Stimulated activated CD4-positive, alpha-beta T cell treated with anti-CD3 and anti-CD28 coated beads, Interleukin-4, amount 100 ng/mL, for 1 hour (primary cell): Measurements from ENCODE around the gene CRACR2B.

ENCODE experiments used
- DNase-seq: peaks from one replicate; pipeline ENCODE4 v3.0.0-alpha.2; 2020

Gene CRACR2B

DNA sequence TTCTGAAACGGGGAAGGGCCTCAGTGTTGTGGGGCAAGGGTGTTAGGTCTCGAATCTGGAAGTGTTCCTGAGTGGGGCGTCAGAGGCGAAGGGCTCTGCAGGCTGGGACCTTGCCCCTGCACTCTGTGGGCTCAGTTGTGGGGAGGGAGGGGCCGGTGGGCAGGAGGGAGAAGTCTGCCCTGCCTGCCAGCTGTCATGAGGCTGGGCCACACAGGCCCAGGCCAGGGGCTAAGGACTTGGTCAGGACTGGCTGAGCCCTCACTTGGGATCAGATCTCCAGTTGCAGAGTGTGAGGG lies at the start of gene CRACR2B:
Gene CRACR2B (plus strand): TSS at position 23 of the 296 bp plus-strand sequence. CDS start 689 bp downstream, outside the sequence.
- DNase-seq: no peak

DNA sequence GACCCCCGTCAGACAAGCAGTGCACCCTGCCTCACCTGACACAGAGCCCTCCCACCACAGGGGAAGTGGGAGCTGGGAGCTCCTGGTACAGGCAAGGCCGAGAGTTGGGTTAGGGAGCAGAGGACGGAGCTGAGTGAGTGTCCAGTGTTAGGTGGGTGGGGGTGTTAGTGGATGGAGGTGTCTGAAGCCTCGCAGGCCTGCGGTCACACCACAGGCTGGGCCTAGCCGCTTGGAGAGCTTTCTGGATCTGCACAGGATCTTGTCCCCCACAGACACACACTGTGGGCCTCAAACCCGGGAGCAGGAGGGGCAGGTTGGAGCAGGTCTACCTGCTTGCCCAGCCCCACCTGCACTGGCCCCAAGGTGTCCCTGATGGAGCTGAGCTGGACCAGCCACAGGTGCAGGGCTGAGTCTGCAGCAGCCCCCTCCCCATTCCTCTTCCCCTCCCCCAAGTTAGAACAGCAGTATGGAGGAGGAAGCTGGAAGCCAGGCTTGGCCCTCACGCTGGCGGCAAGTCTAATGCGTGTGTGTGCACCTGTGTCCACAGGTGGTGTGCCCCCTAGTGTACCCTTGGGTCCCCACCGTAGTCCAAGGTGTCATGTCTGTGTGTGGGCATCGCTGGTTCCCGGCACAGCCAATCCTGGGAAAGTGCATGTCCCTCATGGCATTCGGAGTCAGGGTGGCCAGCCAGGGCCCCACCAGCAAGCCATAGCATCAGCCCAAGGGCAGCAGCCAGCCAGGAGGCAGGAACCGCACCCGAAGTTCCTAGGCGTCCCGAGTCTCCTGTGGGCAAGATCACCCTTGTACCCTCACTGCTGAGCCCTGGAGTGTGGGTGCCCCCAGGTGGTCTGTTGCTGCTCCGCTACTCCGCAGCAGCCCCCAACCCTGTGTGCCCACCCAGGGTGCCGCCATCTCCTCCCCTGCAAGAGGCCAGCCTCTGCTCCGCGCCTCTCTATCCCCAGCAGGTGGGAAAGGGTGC lies 48.5 kb upstream of the CRACR2B start:
- DNase-seq: no peak

DNA sequence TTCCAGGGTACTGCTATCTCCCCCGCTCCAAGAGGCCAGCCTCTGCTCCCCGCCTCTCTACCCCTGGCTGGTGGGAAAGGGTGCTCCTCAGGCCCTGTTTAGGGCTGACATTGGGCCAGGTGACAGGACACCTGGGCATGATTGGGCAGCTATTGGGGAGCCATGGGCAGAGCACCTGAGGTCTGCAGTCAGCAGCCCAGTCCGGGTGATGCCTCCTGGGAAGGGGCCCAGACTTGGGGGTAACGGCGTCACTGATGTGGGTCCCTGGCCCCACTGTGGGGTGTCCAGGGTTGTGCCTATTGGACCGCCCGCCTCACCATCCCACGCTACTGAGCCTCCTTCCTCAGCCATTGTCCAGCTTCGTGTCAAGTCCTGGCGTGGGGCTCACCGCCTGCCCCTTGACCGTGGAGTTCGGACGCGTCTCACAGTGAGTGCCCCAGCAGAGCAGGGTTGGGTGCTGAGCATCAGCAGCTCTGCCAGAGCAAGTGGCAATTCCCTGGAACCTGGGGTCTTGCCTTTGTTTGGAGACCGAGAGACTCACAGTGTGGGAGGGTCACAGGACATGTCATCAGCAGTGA lies 47.7 kb upstream of the CRACR2B start:
- DNase-seq: no peak

DNA sequence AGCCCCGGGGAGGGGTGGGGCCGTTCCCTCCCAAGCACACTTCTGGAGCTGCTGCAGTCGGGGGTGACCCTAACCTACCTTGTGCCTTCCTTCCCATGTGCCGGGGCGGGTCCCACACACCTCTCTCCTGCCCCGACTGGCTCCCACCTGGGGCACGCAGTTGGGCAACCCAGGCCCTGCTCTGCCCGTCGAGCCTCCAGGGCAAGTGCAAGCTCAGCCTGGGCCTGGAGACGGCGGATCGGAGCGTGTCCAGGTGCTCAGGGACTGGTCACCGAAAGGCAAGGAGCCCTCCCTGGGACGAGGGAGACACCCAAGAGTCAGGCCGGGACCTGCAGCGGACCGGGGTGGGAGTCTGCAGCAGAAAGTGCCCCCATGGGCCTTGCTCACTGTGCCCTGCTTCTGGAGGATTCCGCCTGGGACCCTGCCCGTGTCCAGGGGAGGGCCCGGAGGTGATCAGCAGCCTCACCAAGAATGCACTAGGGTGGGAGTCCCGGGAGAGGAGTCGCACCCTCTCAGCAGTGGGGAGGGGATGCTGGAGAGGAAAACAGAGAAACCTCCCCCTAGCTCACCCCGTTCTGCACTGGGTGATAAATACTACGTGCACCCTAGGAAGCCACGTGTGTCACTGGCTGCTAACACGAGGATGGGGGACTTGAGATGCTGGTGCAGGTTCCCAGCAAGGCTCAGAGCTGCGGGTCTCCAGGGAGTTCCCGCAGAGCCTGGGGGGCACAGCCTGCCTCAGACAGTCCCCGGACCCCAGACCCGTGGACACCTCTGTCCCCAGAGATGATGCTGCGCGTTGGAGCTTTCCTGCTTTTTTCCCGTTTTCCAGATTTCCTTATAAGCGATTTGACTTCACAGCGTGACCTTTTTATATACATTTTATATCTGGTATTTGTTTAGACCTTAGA lies 45.2 kb upstream of the CRACR2B start:
- DNase-seq: no peak

DNA sequence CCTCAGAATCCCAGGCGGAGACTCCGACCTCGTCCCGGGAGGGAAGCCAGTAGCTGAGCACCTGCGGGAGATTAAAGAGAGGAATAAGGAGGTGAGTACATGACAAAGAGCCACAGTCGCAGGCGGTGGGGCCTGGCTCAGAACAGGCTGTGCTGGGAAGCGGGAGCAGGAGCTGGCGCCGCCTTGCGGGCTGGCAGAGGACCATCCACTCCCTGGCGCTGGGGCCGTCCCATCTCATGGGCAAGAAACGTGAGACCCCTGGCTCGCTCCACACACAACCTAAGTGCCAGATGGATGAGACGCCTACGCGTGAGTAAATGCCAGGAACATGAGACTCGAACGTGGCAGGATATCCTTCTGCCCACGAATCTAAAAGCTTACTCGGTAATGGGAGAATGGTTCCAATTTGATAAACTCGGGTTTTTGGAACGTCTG lies 44.1 kb upstream of the CRACR2B start:
- DNase-seq: no peak

DNA sequence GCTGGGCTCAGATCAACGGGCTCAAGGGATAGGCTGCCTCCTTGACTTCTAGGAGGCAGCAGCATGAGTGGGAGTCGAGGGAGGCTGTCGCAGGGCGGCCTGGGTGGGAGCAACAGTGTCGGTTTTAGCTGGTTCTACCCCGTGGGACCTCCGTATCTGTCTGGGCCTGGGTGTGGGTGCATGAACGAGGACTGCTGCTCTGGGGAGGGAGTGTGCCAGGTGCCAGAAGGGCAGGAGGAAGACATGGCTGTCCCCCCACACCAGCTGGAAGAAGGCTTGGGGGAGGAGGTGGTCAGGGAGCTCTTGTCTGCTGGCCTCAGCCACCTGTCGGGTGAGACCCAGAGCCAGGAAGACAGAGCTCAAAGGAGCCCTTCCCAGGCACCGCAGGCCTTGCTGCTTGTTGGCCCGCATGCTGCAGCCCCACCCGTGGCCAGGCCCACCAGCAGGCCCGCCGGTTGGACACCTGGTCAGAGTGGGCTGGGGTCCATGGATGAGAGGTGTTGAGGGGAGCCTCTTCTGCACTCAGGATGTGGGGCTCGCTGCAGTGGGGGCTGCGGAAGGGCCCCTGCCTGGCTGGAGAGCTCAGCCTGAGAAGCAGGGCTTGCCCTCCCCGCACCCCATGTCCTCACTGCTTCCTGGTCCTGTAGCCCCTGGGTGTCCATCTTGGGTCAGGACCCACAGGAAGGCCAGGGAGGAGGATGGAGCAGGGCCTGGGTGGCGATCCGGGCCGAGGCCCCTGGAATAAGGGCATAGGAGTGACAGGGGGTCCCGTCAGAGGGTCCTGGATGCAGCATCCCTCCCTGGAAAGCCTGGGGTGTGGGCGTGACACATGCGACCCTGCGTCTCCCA lies 41.3 kb upstream of the CRACR2B start:
- no peak for DNase-seq

DNA sequence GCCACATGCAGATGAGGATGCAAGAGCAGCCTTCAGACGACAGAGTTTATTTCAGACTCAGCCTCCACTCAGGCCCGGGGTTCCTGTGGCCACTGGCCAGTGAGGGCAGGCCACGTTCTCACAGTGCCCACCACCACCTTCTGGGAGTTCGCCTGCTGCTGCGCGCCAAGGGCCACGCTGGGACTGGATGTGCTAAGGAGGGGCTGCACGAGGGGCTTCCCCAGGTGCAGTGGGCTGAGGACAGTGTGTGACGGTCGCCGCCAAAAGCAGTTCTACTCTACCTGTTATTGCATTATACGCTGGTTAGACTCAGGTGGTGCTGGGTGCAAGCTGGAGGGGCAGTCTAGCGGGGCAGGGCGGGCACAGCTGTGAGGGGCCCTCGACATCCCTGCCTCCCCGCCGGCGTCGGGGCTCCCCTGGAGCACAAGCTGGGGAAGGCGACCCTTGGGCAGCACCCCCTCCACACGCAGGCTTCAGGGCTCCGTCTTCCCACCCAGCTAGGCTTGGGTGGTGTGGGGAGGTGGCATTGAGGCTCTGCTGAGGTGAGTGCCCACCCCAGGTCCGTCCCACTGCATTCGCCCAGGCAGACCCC lies 40.5 kb upstream of the CRACR2B start:
- DNase-seq: no peak

DNA sequence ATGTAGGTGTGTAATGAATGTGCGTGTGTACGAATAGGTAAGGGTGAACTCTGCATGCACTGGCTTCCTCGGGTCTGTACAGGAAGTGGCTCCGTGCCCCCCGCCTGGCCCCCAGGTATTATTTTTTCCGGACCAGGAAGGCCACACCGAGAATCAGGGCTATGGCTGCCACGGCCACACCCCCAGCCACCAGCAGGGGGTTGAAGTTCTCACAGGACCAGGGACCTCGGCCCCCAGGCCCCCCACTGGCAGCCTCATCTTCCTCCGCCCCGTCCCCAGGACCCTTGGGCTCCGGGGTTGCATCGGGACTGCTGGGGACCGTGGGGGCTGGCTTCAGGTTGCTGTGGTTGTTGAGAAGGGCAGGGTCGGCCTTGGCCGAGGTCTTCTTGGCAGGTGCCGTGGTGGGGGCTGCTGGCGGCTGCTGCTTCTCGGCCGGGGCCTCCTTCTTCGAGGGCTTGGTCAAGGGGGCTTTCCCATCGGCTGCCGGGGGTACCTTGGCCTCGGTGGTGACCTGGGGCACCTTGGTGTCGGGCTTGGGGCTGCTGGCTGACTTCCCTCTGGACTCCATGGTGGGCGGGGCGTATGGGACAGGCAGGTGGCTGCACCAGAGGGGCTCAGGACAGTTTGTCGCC lies 39.6 kb upstream of the CRACR2B start:
- DNase-seq: no peak

DNA sequence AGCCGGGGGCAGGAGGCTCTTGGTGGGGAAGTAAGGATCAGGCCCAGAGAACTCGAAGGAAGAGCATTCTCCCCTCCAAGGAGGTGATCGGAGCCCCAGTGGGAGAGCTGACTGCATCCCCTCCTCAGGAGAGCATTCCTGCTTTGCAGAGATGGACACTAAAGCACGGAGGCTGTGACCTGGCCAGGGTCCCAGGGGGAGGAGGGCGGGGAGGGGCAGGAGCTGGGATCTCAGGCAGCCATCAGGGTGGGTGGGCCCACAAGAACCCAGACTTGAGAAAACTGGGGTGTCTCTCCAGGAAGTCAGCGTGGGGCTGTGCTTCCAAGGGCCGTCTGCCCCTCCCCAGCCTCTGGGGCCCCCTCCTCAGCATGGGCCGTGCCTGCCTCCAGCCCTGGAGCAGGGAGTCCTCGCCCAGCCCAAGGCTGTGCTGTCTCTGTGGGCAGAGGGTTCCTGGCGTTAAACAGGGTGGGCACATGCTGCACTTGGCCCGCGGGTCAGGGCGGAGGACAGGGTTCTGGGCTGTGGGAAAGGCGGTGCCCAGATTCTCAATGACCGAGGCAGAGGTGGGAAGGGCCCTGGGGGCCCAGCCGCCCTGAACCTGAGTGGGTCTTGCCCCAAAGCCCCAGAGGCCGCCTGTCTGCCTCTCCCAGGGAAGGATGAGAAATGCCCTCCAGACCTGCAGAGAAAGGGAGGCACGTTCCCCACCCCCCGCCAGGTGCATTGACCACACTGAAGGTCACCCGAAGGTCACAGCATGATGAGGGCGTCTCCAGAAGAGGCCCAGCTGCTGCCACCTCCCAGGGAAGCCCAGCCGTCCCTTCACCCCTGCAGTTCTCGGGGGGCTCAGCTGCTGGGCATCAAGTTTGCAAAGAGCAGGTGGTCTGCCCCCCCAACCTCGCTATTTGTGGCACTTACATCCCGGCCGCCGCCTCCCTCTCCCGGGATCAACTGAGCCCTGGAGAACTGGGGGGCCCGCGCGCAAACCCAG lies 38.5 kb upstream of the CRACR2B start:
- DNase-seq: no peak

DNA sequence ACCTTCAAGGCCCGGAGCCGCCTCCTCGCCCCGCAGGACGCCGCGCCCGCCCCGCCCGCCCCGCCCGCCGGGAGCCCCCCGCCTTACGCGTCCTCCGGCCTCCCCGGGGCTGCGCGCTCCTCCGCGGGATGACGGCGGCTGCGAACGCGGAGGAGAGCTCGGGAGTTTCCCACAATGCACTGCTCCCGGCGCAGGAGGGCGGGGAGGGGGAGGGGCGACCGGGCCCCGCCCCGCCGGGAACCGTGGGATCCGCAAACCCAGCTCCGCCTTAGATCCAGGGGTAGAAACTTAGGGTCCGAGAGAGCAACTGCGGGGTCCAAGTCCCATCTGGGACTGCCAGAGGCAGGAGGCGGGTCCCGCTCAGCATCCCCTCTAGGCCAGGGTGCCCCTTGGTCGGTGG lies 37.8 kb upstream of the CRACR2B start, which contains the start of gene CEND1:
Gene CEND1 (minus strand): TSS at position 148 of the 400 bp plus-strand sequence. CDS start 1,514 bp downstream, outside the sequence.
- peak; percentile 58 for DNase-seq

DNA sequence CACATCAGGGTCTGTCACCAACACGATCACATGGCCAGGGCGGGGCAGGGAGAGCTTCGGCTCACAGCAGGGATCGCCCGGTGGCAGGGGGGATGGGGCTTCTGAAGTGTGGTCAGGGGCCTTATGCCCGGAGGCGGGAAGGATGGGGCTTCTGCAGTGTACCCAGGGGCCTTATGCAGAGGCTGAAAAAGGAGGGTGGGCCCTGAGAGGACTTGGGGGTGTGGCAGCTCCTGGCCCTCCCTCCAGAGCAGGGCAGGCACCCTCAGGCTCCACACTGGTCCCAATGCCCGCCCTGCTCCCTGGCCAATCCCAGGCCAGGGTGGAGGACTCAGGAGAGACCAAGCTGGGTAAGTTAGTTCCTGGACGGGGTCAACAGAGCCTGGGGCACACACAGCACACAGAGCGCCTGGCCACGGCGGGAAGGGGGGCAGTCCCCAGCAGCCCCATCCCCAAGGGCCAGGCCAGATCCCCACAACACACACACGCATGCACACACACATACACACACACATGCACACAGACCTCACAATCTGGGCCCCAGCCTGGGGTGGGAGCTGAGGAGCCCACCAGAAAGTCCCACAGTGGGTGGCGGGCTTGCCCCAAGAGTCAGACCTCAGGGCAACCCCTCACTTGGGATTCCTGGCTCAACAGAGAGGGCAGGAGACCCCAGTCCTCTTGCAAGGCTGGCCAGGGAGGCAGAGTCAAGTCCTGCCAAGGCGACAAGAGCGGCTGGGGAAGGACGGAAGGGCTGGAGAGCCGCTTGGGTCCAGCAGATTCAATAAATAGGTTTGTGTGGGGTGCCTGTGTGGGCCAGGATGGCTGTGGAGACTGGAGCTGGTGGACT lies 36.8 kb upstream of the CRACR2B start:
- DNase-seq: no peak

DNA sequence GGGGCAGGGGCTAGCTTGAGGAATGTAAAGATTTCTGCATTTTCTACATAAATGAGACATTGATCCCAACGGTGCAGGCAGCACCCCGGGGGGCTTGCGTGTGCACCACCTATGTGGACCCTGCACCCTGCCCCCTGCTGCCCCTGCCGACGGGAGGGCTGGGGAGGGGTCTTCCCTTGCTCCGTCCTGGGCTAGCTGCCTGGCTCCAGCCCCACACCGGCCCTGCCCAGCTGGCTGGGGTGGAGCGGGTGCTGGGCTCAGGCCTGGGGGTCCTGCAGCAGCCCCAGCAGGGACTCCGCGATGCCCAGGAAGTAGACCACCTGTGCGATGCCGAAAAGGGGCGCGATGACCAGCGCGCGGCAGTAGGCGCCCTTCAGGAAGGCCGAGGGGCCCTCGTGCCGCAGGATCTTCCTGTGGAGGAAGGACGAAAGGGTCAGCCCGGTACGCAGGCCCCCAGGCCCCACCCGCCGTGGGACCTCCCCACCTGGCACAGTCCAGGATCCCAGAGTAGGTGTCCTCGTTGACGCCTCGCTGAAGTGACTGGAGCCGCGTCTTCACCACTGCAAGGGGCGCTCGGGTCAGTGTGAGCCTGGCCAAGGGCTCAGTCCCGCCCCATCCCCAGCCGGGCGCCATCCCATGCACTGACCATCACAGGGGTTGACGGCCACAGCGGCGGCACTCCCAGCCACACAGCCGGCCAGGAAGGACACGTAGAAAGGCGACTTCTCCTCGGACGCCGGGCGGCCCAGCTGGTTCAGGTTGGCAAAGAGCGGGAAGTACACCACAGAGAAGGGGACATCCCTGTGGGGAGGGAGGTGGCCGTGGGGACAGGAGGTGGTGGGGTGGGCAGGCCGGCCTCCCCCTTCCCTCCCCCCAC lies 35.8 kb upstream of the CRACR2B start:
- no peak for DNase-seq

DNA sequence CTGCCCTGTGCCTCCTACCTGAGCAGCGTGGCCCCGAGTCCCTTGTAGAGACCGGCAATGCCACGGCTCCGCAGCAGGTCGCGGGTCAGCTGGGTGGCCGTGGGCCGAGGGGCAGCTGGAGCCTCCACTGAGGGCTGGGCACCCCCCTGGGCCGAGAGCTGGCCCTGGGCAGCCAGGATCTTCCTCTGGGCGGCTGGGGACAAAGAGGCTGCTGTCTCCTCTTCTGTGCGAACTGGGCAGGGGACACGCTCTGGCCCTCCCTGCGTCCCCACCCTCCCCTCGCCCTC lies 35.2 kb upstream of the CRACR2B start:
- DNase-seq: no peak

DNA sequence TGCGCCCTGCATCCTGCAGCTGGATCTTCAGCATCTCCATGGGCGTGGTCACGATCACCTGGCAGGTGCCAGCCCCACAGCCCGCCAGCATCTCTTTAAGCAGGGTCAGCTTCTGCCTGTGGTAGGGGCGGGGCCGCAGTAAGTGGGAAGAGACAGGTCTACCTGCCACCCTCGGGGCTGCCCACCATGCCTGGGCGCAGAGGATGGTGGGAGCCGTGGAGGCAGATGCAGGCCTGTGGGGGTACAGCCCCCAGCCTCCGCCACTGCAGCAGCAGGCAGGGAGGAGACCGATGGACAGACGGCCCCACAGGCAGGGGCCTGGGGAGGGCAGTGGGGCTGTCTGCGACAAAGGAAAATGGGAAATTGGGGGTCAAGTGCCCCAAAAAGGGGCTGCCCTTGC lies 34.8 kb upstream of the CRACR2B start:
- no peak for DNase-seq

DNA sequence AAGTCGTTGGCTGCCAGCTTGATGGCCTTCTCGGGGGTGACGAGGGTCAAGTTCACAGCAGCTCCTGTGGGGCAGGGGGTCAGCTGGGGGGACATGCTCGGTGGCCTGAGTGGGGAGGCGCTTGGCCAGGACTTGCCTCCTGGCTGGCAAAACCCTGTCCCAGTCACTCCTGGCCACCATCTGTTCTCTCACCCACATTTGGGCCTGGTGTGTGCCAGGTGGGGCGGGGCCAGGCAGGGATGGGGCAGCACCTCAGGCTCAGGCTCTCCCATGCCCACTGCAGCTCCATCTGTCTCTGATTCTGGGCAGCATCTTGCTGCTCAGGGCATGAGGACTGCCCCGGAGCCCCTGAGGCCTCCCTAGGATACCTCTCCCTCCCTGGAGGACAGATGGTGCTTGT lies 34.2 kb upstream of the CRACR2B start:
- DNase-seq: no peak

DNA sequence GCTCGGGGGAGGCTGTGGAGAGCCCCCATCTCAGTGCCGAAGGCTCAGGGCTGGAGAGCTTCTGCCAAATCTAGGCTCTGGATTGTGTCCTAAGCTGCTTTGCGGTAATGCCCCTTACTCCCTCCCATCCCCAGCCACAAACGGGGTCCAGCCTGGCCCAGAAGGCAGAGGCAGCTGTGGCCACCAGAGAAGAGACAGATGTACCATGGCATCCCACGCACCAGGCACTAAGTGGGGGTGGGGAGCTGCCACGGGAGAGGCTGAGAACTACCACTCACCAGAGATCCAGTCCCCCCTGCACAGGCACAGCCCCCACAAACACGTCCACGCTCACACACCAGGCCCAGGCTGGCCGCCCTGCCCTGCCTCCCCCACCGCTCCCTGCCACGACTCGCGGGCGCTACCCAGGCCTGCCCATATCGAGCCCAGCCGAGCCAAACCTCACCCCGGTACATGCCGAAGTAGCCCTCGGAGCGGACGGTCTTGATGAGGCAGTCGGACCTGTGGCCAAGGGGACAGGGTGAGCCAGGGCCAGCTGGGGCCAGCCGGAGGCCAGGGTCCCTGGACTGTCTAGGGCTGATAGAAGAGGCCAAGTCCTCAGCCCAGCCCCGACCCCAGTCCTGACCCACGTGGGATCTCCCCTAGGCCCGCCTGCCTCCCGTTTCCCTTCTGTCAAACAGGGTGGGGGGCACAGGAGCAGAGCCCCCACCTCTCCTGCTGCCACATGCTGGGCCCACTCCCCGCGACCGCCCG lies 33.5 kb upstream of the CRACR2B start:
- DNase-seq: no peak
